Subcutaneous abdominal adipose tissue (tissue), 5 donors: Measurements from ENCODE around the gene RARG.
A peak's percentile ranks its signal among the peaks of the same experiment; 100 is the strongest.

Experiments
- H3K27ac ChIP-seq: one replicate; pipeline ENCODE4 v1.7.0; 2013; ENCODE audit warnings: low read depth, mild to moderate bottlenecking, inconsistent platforms, low read length, moderate library complexity
- H3K27me3 ChIP-seq, 5 donors: one replicate each; pipeline ENCODE4 v1.7.0; 2013; ENCODE audit warnings: low read length in 5 of 5, inconsistent platforms in 1 of 5; ENCODE audit not compliant: control insufficient read depth in 5 of 5, insufficient read depth in 4 of 5
- H3K36me3 ChIP-seq, 5 donors: one replicate each; pipeline ENCODE4 v1.7.0; 2013; ENCODE audit warnings: low read length in 5 of 5; ENCODE audit not compliant: control insufficient read depth in 5 of 5, insufficient read depth in 5 of 5
- H3K4me1 ChIP-seq, 5 donors: one replicate each; pipeline ENCODE4 v1.7.0; 2013; ENCODE audit warnings: low read length in 5 of 5, mild to moderate bottlenecking in 3 of 5, moderate library complexity in 1 of 5; ENCODE audit not compliant: control insufficient read depth in 5 of 5, insufficient read depth in 5 of 5
- H3K4me3 ChIP-seq, 5 donors: one replicate each; pipeline ENCODE4 v1.7.0; 2013; ENCODE audit warnings: low read length in 5 of 5, low read depth in 1 of 5
- H3K9ac ChIP-seq, 5 donors: one replicate each; pipeline ENCODE4 v1.7.0; 2013; ENCODE audit warnings: low read length in 5 of 5, mild to moderate bottlenecking in 4 of 5, moderate library complexity in 3 of 5
- H3K9me3 ChIP-seq, 5 donors: one replicate each; pipeline ENCODE4 v1.7.0; 2013; ENCODE audit warnings: low read length in 5 of 5; ENCODE audit not compliant: control insufficient read depth in 5 of 5
- donor health status: healthy.
- donor health status: healthy.
- donor health status: healthy.
- donor health status: healthy.
- donor health status: healthy.

Gene RARG

DNA sequence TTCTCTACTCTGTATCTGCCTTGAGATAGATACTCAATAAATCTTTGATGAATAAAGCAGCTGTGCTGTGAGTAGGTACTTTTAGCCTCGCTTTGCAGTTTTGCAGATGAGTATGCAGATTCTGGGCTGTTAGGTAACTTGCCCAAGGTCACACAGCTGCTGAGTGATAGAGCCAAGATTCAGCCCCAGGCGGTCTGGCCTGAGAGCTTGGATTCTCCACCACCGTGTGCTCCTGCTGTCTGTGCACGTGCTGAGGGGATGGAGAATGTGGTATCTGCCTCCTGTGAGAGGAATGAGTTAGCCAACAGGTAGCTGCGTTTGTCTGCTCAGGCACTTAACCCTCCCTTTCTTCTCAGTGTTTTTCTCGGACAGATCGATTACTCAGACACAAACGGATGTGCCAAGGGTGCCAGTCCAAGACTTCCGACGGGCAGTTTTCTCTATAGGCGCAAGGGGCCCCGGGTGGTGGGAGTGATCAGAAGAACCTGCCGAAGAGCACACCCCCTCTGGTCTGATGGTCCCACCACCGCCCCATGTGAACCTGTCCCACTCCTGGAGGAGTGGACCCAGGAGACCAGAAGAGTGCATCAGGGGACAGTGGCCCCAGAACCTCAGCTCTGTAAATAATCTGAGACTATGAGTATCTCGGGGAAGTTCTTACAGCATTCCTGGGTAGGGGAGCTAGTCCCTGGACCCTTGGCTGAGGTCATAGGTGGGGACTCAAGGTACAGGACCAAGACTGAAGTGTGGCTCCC is 44.7 kb downstream of the RARG start:
- Histone ChIP-seq H3K4me1 (peaks cover 10 to 41% (median 27%) of the 10 kb centered on the region in 5 donors), H3K27me3 (no peaks in the 10 kb centered on the region), H3K36me3 (peaks cover 22 to 74% (median 59%) of the 10 kb centered on the region in 5 donors), H3K9me3 (no peaks in the 10 kb centered on the region), H3K4me3 (no peak overlapping the region), H3K27ac (no peak overlapping the region), H3K9ac (no peak overlapping the region)

GRCh38 chr12:53186745-53187144 is 45.3 kb downstream of the RARG start:
- Histone ChIP-seq H3K4me3 (no peak overlapping the region), H3K9me3 (no peaks in the 10 kb centered on the region), H3K27ac (no peak overlapping the region), H3K36me3 (peaks cover 23 to 78% (median 65%) of the 10 kb centered on the region in 5 donors), H3K27me3 (no peaks in the 10 kb centered on the region), H3K4me1 (peaks cover 13 to 47% (median 33%) of the 10 kb centered on the region in 5 donors), H3K9ac (no peak overlapping the region)

DNA sequence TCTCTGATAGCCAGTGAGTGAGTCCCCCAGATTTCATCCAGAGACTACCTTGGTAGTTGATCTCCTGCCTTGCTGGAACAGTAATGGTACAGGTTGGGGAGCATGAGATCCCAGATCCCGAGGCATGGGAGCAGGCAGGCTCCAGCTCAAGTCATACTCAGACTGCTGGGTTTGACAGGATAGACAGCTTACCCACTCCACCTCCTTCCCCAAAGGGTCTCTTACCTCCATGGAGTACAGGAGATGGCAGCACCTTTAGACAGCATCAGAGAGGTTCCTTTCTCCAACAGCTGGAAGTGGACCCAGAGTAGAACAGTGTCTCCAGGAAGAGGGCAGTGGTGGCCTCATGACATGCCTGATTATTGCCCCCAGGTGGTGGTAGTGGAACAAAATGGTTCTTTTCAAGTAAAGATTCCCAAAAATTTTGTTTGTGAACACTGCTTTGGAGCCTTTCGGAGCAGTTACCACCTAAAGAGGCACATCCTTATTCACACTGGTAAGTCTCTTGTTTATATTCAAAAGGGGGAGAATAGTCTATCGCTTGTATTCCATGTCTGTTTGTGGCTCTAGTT is 46.3 kb downstream of the RARG start:
- Histone ChIP-seq H3K4me1 (peaks cover 16 to 54% (median 41%) of the 10 kb centered on the region in 5 donors), H3K36me3 (peaks cover 23 to 71% (median 59%) of the 10 kb centered on the region in 5 donors), H3K27ac (no peak overlapping the region), H3K9ac (peak overlapping the region in 2 of 5 donors; percentile 10 to 17), H3K4me3 (no peak overlapping the region), H3K9me3 (no peaks in the 10 kb centered on the region), H3K27me3 (no peaks in the 10 kb centered on the region)

DNA sequence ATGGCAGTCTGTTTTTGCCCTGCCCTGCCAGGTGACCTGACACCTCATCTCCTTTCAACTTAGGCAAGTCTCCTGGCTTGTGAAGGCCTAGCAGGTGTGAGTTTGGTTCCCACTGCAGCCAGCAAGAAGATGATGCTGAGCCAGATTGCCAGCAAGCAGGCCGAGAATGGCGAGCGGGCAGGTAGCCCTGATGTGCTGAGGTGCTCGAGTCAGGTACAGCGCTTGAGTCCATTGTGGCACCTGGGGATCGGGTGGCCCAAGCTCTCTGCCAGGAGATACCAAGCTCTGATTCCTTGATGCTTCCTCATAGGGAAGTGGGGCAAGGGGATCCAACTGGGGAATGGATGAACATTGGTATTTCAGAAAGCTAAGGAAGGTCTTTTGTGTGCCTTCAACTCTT is 47.2 kb downstream of the RARG start:
- Histone ChIP-seq H3K36me3 (peaks cover 23 to 71% (median 59%) of the 10 kb centered on the region in 5 donors), H3K4me1 (peaks cover 14 to 50% (median 44%) of the 10 kb centered on the region in 5 donors), H3K9ac (peak overlapping the region in 2 of 5 donors; percentile 44 to 64)

DNA sequence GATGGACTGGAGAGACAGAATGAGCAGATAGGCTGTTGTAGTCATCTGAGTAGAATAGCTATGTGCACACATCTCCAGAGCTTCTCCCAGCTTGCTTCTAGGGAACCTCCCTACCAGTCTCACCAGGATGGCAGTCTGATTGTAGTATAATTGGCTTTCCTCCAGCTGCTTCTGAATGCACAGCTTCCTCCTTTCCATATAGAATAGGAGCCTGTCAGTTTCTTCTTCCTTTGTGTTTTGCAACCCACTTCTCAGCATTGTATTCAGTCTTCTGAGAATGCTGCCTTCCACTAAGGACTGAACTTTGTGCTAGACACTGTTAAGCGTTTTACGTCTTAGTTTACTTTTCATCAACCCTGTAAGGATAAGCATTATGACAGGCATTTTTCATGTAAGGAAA is 49.1 kb downstream of the RARG start:
- Histone ChIP-seq H3K27ac (peak overlapping the region; percentile 43), H3K4me3 (peak overlapping the region; percentile 25 to 91 (median 41)), H3K9ac (peak overlapping the region in 2 of 5 donors; percentile 50 to 62), H3K4me1 (peaks cover 16 to 56% (median 48%) of the 10 kb centered on the region in 5 donors), H3K9me3 (no peaks in the 10 kb centered on the region), H3K27me3 (no peaks in the 10 kb centered on the region), H3K36me3 (peaks cover 23 to 57% (median 47%) of the 10 kb centered on the region in 5 donors)

More for the DNA sequence above, 47.2 kb downstream of the RARG start:
- no peaks in the 10 kb centered on the region for H3K27me3 ChIP-seq
- no peak overlapping the region for H3K27ac ChIP-seq
- no peaks in the 10 kb centered on the region for H3K9me3 ChIP-seq
- no peak overlapping the region for H3K4me3 ChIP-seq

DNA sequence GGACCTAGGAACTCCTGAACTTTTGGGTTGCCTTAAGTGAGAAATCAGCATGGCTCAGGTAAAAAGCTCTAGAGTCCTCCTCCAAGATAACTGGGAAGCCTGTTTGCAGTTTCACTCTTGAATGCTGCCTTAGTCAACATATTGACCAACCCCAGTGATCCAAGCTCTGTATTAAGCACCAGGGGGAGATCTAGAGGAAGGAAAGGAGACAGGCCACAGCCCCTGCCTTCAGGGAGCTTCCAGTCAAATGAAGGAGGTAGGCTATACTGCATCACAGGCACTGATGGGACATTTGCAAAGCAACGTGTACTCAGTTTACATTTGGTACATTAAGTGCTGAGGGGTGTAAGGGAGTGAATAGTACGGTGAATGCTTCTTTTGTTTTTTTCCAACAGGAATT is 50.1 kb downstream of the RARG start:
- Histone ChIP-seq H3K9ac (peak overlapping the region in 4 of 5 donors; percentile 79 to 91 (median 87)), H3K4me1 (peaks cover 16 to 60% (median 48%) of the 10 kb centered on the region in 5 donors), H3K36me3 (peaks cover 21 to 47% (median 37%) of the 10 kb centered on the region in 5 donors), H3K27ac (peak overlapping the region; percentile 87), H3K27me3 (no peaks in the 10 kb centered on the region), H3K4me3 (peak overlapping the region; percentile 74 to 91 (median 81)), H3K9me3 (no peaks in the 10 kb centered on the region)

- Histone ChIP-seq H3K27ac (peak overlapping the region; percentile 87), H3K4me3 (peak overlapping the region; percentile 74 to 91 (median 81)), H3K9me3 (no peaks in the 10 kb centered on the region), H3K36me3 (peaks cover 16 to 39% (median 29%) of the 10 kb centered on the region in 5 donors), H3K27me3 (no peaks in the 10 kb centered on the region), H3K4me1 (peaks cover 16 to 60% (median 48%) of the 10 kb centered on the region in 5 donors), H3K9ac (peak overlapping the region; percentile 79 to 91 (median 85))
Measured at GRCh38 chr12:53180931-53181645, 50.9 kb downstream of the RARG start.

DNA sequence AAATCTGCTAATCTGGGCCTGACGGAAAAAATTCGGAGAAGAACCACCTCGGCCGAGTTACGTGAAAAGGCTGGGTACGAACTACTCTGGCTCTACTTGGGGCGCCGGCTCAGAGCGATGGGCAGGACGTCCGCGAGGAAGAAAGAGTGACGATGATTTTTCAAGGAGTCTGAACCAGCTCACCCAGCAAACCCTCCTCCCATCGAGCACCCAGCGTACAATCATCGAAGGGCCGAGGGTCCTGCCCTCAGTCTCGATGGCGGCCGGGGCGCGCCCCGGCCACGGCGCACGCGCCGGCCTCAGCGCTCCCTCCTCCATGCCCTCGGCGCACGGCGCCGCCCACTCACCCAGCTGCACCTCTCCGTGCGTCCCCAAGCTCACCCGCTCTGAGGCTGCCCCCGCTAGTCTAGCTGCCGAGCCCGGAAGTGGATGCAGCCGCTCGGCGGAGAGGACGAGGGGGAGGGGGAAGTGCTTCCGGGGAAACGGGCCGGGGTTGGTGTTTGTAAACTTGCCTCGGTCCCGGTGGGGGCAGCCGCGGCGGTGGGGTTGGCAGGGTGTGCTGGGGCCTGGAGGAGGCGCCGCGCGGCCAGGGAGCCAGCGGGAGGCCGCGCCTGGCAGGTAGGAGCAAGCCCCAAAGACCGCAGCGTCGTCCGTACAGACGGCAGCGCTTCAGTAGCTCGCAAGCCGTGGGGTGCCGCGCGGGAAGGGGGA is 51.6 kb downstream of the RARG start, which contains the start of the genes CSAD and ZNF740:
Gene CSAD, minus strand, starts transcription at position 706 of the 711 bp plus-strand sequence. CDS start 7,455 bp downstream, outside the sequence.
Gene ZNF740, plus strand, starts transcription at position 503 of the 711 bp plus-strand sequence. CDS start 1,262 bp downstream, outside the sequence.
- Histone ChIP-seq H3K4me3 (peak within 1 kb of the TSS; percentile 74 to 91 (median 85)), H3K36me3 (peaks cover 12 to 32% (median 22%) of the 10 kb centered on the region in 5 donors), H3K27ac (peak within 1 kb of the TSS; percentile 87), H3K9me3 (no peaks in the 10 kb centered on the region), H3K4me1 (peaks cover 16 to 61% (median 48%) of the 10 kb centered on the region in 5 donors), H3K27me3 (no peaks in the 10 kb centered on the region), H3K9ac (peak within 1 kb of the TSS; percentile 84 to 91 (median 88))

GRCh38 chr12:53179687-53180219 is 52.3 kb downstream of the RARG start:
- Histone ChIP-seq H3K36me3 (peaks cover 8 to 25% (median 15%) of the 10 kb centered on the region in 5 donors), H3K4me1 (peaks cover 18 to 65% (median 51%) of the 10 kb centered on the region in 5 donors), H3K9ac (peak overlapping the region; percentile 63 to 89 (median 84)), H3K4me3 (peak overlapping the region; percentile 74 to 91 (median 85)), H3K27ac (peak overlapping the region; percentile 87), H3K9me3 (no peaks in the 10 kb centered on the region), H3K27me3 (no peaks in the 10 kb centered on the region)
